Stimulated activated CD8-positive, alpha-beta memory T cell treated with anti-CD3 and anti-CD28 coated beads, Interleukin-12 subunit alpha, Interleukin-12 subunit beta, amount 100 ng/mL, for 24 hours (primary cell): Measurements from ENCODE around the gene COL8A1.

ENCODE experiments used
- DNase-seq: peaks from one replicate; pipeline ENCODE4 v3.0.0-alpha.2; 2020; ENCODE audit errors: extremely low read depth

Gene COL8A1

DNA sequence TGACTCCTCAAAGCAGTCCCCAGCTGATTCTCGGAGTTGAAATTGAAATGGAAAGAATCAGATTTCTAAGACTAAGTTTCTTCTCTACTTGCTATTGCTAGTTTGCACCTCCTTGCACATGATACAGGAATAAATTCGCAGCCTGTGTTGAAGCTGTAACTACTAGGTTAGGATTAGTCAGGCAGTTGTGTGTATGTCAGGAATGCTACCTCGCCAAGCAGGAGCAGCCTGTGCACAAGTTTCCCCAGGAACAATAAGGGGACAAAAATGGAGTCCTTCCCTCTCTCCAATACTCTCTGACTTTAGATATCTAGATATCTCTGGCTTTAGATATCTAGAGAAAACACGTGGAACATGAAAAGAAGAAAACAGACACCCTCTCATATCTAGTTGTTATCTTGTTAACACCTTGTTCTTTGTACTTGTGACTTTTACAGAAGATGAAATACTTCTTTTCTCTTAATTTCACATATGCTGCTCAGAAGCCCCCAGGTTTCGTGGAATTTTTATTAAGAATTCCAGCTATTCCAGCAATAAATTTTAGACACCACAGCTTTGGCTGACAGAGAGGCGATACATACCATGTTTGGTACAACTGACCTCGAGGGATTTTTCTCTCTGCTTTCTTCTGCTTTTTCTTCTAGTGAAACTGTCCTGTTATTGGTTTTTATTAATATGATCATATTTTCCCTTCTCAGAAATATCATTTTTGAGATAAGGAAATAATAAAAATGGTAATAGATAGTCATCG, 123.2 kb downstream of the COL8A1 start:
- DNase-seq: no peak

GRCh38 chr3:99762901-99763300, 124.5 kb downstream of the COL8A1 start:
- DNase-seq: no peak

DNA sequence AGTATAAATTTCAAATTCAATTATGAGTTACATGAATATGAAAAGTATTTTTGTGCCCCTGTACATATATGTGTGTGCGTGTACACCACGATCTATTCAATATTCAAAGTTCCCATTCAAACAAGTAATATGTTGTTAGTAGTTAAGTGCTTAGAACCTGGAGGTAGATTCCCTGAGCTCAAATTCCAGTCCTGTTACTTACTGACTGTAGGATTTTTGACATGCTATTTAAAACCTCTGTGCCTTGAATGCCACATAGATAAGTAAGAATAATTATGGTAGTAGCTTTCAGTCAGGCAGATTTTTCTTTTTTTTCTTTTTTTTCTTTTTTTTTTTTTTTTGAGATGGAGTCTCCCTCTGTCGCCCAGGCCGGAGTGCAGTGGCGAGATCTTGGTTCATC, 126.0 kb downstream of the COL8A1 start:
- no peak for DNase-seq

GRCh38 chr3:99765042-99765942, 126.9 kb downstream of the COL8A1 start:
- DNase-seq: no peak

DNA sequence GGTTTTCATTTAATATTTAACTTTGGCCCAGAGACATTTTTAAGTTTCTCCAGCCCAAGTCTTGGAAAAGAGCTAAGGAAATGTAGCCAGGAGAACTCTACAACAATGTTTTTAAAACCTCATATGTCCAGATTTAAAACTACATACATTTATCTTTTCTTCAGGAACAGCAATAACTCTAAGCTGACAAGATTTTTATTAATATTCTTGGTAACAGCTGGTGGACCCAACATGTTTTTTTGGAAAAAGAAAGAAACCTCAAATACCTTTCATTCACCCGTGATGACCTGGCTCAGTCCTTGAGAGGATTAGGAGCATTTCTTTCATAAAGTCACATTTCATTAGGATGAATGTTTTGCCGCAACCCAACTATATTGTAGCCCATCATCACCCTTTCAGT, 128.9 kb downstream of the COL8A1 start:
- no peak for DNase-seq

DNA sequence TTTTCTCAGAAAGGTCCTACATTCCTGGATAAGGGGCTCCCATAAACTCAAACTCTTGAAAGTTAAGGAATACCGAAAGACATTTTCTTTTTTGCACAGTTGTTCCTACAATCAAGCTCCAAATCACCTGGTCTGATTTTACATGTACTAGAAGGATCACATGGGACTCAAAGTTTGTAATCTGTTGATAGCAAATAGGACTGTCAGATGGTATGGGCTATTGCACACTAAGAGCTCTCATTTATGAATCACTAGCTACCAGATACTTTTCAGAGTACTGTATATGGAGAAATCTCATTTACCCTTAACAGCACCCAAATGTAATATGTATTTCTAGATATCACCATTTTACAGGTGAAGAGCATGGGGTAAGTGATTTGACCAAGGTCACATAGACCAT, 129.7 kb downstream of the COL8A1 start:
- DNase-seq: no peak

GRCh38 chr3:99768808-99769501, 130.6 kb downstream of the COL8A1 start:
- DNase-seq: no peak

DNA sequence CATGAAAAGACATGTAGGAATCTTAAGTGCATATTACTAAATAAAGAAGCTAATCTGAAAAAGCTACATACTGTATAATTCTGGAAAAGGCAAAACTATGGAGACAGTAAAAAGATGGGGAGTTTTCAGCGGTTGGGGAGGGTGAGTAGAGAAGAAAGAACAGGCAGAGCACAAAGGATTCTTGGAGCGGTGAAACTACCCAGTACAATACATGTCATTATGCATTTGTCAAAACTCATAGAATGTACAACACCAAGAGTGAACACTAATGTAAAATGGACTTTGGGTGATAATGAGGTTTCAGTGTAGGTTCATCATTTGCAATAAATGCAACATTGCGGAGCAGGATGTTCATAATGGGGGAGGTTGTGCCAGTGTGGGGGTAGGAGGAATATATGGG, 133.8 kb downstream of the COL8A1 start:
- DNase-seq: no peak

DNA sequence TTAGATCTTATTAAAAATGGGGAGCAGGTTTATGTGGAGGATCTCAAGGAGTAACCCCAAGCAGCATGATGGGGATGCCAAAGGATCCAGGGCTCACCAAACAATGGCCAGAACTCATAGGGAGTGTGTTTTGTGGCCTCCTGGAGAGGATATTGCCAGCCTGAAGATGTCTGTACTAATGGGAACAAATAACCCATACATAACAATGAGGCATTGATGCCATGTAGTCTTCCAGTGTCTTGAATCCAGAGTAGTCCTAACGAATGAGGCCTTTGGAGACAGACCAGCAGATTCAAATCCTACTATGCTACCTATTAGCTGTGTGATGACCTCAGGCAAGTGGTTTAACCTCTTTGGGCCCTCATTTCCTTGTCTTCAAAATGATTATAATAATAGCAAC, 134.3 kb downstream of the COL8A1 start:
- no peak for DNase-seq

DNA sequence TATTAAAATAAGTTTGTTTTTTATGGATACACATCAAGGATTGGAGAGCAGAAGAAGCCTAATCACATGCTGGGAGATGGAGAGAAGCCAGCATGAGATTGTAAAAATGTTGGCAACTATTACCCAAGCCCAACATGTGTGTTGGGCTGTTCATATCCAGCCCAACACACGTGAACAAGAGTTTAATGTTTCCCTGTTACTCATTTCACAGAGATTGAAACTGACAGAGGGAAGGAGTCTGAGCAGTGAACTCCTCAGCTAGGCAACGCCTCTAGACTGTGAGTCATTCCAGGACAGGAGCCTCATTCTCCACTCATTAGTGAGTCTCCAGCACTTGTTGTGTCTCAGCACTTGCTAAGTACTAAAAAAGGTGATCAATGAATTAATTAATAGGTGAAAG, 136.1 kb downstream of the COL8A1 start:
- no peak for DNase-seq

DNA sequence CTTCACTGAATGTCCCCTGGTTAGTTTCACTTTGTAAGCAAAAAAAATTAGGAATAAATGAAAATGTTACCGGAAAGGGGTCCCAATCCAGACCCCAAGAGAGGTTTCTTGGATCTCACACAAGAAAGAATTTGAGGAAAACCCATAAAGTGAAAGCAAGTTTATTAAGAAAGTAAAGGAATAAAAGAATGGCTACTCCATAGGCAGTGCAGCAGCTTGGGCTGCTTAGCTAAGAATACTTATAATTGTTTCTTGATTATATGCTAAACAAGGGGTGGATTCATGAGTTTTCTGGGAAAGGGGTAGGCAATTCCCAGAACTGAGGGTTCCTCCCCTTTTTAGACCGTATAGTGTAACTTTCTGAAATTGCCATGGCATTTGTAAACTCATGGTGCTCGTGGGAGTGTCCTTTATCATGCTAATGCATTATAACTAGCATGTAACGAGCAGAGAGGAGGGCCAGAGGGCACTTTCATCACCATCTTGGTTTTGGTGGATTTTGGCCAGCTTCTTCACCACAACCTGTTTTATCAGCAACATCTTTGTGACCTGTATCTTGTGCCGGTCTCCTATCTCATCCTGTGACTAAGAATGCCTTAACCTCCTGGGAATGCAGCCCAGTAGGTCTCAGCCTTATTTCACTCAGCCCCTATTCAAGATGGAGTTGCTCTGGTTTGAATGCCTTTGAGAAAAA, 138.3 kb downstream of the COL8A1 start:
- DNase-seq: no peak

DNA sequence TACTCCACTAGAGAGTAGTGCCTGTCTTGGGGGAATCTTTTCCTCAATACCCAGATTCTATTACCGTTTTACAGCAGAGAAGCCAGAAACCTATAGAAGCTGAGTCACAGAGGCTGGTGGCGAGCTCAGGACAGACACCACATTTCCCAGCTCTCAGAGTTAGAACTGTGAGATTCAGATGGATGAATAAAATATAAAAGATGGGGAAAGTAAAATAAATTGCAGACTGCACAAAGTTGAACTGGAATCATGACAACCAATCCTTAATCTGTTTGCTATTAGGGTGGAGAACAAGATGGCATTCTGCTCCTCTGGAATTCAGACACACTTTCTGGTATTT, 138.8 kb downstream of the COL8A1 start:
- no peak for DNase-seq

DNA sequence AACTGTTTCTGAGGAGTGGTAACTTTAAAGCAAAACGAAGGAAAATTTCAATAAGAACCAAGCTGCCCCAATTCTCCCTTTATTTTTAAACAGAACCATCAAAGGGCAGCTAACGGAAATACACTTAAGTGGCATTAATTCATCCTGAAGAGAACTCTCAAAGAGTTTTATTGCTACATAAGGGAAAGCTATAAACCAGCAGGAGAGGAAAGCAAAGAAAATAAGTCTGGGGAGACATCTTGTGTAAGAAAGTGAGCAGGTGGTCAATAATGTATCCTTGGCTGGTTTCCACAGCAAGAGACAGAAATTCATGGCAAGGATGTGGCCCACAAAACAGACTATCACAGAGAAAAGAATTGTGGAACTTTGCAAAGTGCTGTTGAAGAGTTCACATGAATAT, 139.3 kb downstream of the COL8A1 start:
- DNase-seq: no peak

GRCh38 chr3:99780749-99781148, 142.4 kb downstream of the COL8A1 start:
- no peak for DNase-seq

DNA sequence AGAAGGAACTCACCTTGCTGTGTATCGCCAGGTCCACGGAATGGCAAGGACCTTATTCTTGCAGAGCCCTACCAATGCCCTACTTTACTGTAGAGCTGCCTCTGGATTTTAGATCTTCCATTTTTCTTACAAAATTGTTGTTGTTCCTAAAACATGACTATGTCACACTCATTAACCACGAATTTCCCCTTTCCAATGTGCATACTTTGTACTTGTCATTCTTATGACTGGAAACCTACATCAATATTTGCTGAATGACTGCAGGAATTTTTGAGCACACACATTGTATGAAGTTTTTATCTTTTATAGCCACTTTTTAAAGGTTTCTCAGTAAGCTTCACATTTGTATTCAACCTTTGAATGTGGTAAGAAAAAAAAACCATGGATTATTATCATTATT, 143.4 kb downstream of the COL8A1 start:
- DNase-seq: no peak

DNA sequence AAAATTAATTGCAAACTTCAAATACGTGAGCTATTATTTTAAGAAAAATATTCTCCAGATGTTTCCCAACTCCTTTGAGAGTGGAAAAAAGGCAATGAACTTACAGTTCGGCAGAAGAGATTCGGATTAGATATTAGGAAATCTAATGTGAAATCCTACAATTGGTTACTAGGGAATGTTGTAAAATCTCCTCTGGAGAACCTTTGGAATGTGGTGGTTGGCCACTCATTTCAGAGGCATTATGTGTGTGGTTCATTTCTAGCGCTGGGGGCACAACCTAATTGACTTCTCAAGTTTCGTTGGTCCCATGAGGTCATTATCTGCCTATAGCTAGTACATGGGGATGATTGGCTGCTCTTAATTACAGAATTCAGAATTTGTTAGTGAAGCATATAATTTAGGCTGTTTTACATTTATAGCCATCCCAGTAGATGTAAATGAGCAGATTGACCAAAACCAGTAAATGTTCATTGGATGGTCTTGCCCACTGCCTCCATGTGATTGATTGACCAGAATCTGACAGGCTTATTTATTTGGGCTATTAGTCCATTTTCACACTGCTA, 144.7 kb downstream of the COL8A1 start:
- no peak for DNase-seq

DNA sequence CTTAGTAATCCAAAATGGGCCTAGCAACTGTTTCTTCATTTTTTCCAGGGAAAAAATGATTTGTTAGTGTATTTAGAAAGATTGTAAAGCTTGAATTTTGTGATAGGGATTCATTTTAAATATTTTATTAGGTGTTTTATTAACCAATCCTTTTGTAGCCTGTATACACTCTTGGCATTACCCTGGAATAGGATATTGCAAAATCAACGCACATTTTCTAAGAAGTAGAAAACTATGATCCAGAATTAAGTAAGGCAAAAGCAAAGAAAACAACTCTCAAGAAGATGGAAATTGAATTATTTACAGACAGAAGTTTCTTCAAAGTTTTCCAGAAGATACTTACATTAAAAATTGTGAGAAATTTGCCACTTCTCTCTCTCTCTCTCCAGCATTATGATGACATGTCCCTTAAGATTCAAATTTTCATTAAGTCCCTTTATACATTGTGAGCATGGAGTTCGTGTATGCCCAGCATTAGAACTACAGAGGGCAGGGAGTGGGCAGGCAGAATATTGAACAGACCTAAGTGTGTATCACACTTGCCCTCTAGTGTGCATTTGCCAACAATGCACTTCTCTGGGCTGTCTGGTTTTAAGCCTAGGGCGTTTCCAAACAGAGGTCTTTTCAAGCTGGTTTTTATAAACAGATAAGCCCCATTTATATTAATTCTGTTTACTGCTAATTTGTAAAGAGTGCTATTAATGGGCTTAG, 150.8 kb downstream of the COL8A1 start:
- no peak for DNase-seq

DNA sequence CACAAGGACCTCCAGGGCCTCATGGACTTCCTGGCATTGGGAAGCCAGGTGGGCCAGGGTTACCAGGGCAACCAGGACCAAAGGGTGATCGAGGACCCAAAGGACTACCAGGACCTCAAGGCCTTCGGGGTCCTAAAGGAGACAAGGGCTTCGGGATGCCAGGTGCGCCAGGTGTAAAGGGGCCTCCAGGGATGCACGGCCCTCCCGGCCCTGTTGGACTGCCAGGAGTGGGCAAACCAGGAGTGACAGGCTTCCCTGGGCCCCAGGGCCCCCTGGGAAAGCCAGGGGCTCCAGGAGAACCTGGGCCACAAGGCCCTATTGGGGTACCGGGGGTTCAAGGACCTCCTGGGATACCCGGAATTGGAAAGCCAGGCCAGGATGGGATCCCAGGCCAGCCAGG, 156.1 kb downstream of the COL8A1 start:
- DNase-seq: no peak

GRCh38 chr3:99795573-99795972, 157.2 kb downstream of the COL8A1 start:
- DNase-seq: no peak

DNA sequence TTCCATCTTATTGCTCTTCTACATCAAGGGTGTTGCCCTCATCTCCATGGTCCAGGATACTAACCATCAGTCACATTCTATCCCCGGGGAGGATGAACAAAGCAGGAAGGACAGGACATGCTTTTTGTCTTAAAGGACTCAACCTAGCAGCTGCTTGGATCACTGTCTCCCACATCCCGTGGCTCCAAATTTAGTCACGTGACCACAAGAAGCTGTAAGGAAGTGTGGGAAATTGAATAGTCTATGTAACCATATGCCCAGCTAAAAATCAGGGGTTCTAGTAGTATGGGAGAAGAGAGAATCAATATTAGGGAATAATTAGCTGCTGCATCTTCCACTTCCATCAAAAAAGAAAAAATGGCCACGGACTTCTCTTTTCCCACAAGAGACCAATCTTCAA, 161.0 kb downstream of the COL8A1 start:
- DNase-seq: no peak

- DNase-seq: no peak
These were observed 164.9 kb downstream of the COL8A1 start for GRCh38 chr3:99803297-99803696.
